22Rv1 (cell line): Measurements from ENCODE around the gene APOL6.

Source experiments
- CTCF ChIP-seq: fragments of 450-650 bp; IDR thresholded peaks from 2 replicates; pipeline ENCODE4 v1.5.1; 2017; ENCODE audit warnings: mild to moderate bottlenecking
- ZFX ChIP-seq: fragments of 450-650 bp; IDR thresholded peaks from 2 replicates; pipeline ENCODE4 v1.6.1; 2017; ENCODE audit warnings: antibody characterized with exemption, borderline replicate concordance

DNA sequence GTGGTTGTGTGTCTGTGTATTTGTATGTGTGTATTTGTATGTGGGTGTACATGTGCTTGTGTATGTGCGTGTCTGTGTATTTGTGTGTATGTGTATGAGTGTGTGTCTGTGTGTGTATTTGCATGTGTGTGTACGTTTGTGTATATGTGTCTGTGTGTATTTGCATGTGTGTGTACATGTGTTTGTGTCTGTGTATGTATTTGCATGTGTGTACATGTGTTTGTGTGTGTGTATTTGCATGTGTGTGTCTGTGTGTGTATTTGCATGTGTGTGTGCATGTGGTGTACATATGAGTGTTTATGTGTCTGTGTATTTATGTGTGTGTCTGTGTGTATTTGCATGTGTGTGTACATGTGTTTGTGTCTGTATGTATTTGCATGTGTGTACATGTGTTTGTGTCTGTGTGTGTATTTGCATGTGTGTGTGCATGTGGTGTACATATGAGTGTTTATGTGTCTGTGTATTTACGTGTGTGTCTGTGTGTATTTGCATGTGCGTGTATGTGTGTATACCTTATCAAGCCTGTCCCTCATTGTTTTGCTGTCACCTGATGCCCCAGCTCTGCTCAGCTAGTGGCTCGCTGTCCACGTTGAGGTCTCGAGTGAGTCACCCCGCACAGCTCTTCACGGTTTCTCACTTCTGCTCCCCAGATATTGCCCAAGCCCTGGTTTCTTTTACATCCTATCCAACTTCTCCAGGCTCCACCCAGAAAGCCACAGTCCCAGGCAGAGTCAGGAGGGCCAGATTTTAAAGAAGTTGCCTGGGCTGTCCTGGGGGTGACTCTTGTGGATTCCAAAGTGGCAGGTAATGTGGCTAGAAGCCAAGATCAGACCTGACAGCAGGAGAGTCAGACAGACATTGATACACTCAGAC, 46.3 kb upstream of the APOL6 start:
- TF ChIP-seq CTCF (no peak), ZFX (no peak)
